ENCODE data around the gene MAD1L1. TPM values are rescaled to one million over a fixed set of nuclear protein-coding genes. Genes with fewer than 3 reads are reported as not detected.

The MAD1L1 gene
- total and polyA plus RNA-seq, 2 of the 13 experiments (the other 11 are each of a cell fraction or from before 2014, with no cell fraction given) = 17.4 to 64.7 TPM

GRCh38 chr7:1914743-1915142, 318.0 kb downstream of the MAD1L1 start:
- no peaks in the 10 kb centered on the region for H3K27me3 ChIP-seq (ENCODE audit: control insufficient read depth in 1 of 2, insufficient read depth in 2 of 2, low read length in 2 of 2)
- no peak for ATAC-seq
- H3K9ac ChIP-seq (ENCODE audit: insufficient read depth, low read depth, low read length) = no peak overlapping the region
- in situ Hi-C loops (cut with HindIII; ENCODE audit: extremely low pct_ligation_motif_present, low pct_unique_long_range_greater_than_20kb) (no loop called here), intact Hi-C loops (cut with micrococcal nuclease; ENCODE audit: unreplicated experiment) (no loop called here)
- WGBS (ENCODE audit: low lambda C conversion rate) = 86% methylated on average over 3 of the region's 9 CpGs
- no peaks in the 10 kb centered on the region for H3K79me2 ChIP-seq (ENCODE audit: insufficient read depth, low read length)
- FAIRE-seq = no peak
- CTCF ChIA-PET (ENCODE audit: low intra/inter-chr PET ratio, low total read pairs) = no interaction called here
- no peaks in the 10 kb centered on the region for H4K20me1 ChIP-seq (ENCODE audit: insufficient read depth, low read length)
- POLR2A ChIA-PET = no interaction called here
- no peaks in the 10 kb centered on the region for H3K9me3 ChIP-seq (ENCODE audit: low read length)
- H3K27ac ChIP-seq (ENCODE audit: extremely low read length, insufficient read depth, low read length) = no peak overlapping the region
- H3K4me2 ChIP-seq (ENCODE audit: low read depth, low read length) = no peak overlapping the region
- peaks cover 6% of the 10 kb centered on the region for H3K4me1 ChIP-seq (ENCODE audit: insufficient read depth, low read length)
- H2AFZ ChIP-seq (ENCODE audit: low read length) = no peak overlapping the region
- DNase-seq (ENCODE audit: low spot score) = no peak
- H3K36me3 ChIP-seq (replicated peaks in 1 of 2; ENCODE audit: control insufficient read depth in 1 of 2, insufficient read depth in 2 of 2, low read length in 2 of 2) = 0 out of 5 replicates have a peak, but pooled peaks cover 0 to 3% of the 10 kb centered on the region in 2 experiments
- no TSS peak for BruUV-seq (replicated peaks)
- TF ChIP-seq, protein P1, sequence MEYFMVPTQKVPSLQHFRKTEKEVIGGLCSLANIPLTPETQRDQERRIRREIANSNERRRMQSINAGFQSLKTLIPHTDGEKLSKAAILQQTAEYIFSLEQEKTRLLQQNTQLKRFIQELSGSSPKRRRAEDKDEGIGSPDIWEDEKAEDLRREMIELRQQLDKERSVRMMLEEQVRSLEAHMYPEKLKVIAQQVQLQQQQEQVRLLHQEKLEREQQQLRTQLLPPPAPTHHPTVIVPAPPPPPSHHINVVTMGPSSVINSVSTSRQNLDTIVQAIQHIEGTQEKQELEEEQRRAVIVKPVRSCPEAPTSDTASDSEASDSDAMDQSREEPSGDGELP (IDR thresholded peaks at IDR 0.05; ENCODE audit: borderline replicate concordance, low read depth) = no peak
- TF ChIP-seq SALL2 (CRISPR knock-in tag; IDR thresholded peaks at IDR 0.05) (no peak), PAWR (CRISPR knock-in tag; IDR thresholded peaks at IDR 0.05; ENCODE audit: borderline replicate concordance) (no peak), FLYWCH1 (CRISPR knock-in tag; IDR thresholded peaks at IDR 0.05) (no peak), ZNF674 (CRISPR knock-in tag; IDR thresholded peaks at IDR 0.05; ENCODE audit: low read depth) (no peak)
- no peak overlapping the region for H3K4me3 ChIP-seq (replicated peaks in 1 of 3; ENCODE audit: insufficient read depth in 1 of 3, low read depth in 2 of 3, low read length in 3 of 3)

DNA sequence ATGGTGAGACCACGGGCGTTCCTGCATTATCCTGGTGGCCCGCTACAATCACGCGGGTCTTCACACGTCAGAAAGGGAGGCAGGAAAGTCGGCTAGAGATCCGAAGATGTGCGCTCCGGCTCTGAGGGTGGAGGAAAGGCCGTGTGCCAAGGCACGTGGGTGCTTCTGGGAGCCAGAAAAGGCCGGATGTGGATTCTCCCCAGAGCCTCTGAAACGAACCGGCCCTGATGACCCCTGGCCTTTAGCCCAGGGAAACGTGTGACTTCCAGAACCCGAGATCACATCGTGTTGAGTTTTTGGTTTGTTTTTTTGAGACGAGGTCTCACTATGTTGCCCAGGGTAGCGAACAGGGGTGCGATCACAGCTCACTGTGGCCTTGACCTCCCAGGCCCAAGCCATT, 318.4 kb downstream of the MAD1L1 start:
- no peak overlapping the region for H3K4me3 ChIP-seq (replicated peaks in 1 of 3; ENCODE audit: insufficient read depth in 1 of 3, low read depth in 2 of 3, low read length in 3 of 3)
- no peak overlapping the region for H3K9ac ChIP-seq (ENCODE audit: insufficient read depth, low read depth, low read length)
- no peak overlapping the region for H3K4me2 ChIP-seq (ENCODE audit: low read depth, low read length)
- H3K36me3 ChIP-seq (replicated peaks in 1 of 2; ENCODE audit: control insufficient read depth in 1 of 2, insufficient read depth in 2 of 2, low read length in 2 of 2) = 0 out of 5 replicates have a peak, but pooled peaks cover 0 to 3% of the 10 kb centered on the region in 2 experiments
- H3K79me2 ChIP-seq (ENCODE audit: insufficient read depth, low read length) = no peaks in the 10 kb centered on the region
- ChIA-PET CTCF (ENCODE audit: low intra/inter-chr PET ratio, low total read pairs) (no interaction called here), POLR2A (no interaction called here)
- no peaks in the 10 kb centered on the region for H4K20me1 ChIP-seq (ENCODE audit: insufficient read depth, low read length)
- BruUV-seq (replicated peaks) = no TSS peak
- DNase-seq (ENCODE audit: low spot score) (no peak), FAIRE-seq (no peak), ATAC-seq (no peak)
- in situ Hi-C loops (cut with HindIII; ENCODE audit: extremely low pct_ligation_motif_present, low pct_unique_long_range_greater_than_20kb) = no loop called here
- no peak overlapping the region for H2AFZ ChIP-seq (ENCODE audit: low read length)
- intact Hi-C loops (cut with micrococcal nuclease; ENCODE audit: unreplicated experiment) = no loop called here
- WGBS (ENCODE audit: low lambda C conversion rate) = 92% methylated on average over 18 of the region's 21 CpGs
- H3K4me1 ChIP-seq (ENCODE audit: insufficient read depth, low read length) = peaks cover 2% of the 10 kb centered on the region; the same call in 1 of the 2 replicates
- H3K9me3 ChIP-seq (ENCODE audit: low read length) = no peaks in the 10 kb centered on the region
- no peaks in the 10 kb centered on the region for H3K27me3 ChIP-seq (ENCODE audit: control insufficient read depth in 1 of 2, insufficient read depth in 2 of 2, low read length in 2 of 2)
- H3K27ac ChIP-seq (ENCODE audit: extremely low read length, insufficient read depth, low read length) = no peak overlapping the region
- TF ChIP-seq PRDM4 (CRISPR knock-in tag; IDR thresholded peaks at IDR 0.05; ENCODE audit: borderline replicate concordance) (no peak), RBM39 (IDR thresholded peaks at IDR 0.05; ENCODE audit: low read depth, low read length, poor library complexity, severe bottlenecking) (no peak), ZNF317 (CRISPR knock-in tag; IDR thresholded peaks at IDR 0.05) (no peak)

All from HepG2 (cell line).